ENCODE measurements around the gene PANK4. TPM values are rescaled to one million over a fixed set of nuclear protein-coding genes. Genes with fewer than 3 reads are reported as not detected.

PANK4 gene
- total RNA-seq, 1 experiment from 2014 or later: 32.2 TPM

DNA sequence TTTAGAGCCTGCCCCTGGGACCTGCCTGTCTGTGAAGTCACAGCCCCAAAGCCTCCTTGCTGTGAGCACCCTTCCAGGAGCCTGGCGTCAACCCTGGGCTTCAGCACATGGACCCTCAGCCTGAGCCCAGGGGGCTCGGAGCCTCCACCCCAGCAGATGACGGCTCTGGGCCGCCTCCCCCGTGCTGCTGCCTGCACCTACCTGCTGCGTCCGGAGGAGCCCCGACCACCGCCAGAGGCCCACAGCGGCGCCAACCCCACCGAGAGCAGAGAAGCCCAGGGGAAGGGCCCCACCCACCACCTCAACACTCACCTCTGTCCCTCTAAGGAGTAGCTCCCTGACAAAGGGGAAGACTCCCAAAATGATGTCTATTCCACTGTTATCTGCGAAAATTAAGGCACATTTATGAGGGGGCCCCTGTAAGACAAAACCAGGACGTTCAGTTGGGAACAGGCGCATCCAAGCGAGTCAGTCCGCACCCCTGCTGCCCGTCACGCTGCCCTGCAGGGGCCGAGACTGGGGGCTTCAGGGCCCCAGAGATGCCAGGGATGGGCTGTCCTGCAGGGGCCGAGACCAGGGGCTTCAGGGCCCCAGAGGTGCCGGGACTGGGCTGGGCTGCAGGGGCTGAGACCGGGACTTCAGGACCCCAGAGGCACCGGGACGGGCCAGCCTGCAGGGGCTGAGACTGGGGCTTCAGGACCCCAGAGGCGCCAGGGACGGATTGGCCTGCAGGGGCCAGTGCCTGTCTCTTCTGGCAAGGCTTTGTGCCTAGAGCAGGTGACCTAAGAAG, 15.8 kb downstream of the PANK4 start:
- H3K4me1 ChIP-seq (ENCODE audit: insufficient read depth, low read length): no peaks in the 10 kb centered on the region
- H2BK120ac ChIP-seq (ENCODE audit: low read depth, low read length, poor library complexity, severe bottlenecking): no peak overlapping the region

More for the DNA sequence above, 15.8 kb downstream of the PANK4 start:
- Mint-ChIP-seq H3K9me3 (no peaks in the 10 kb centered on the region), H3K4me1 (no peaks in the 10 kb centered on the region), H3K4me3 (no peak overlapping the region), H3K27ac (no peak overlapping the region), H3K27me3 (ENCODE audit: low read depth) (no peaks in the 10 kb centered on the region), H3K36me3 (ENCODE audit: insufficient read depth in 1 of 3, low read depth in 3 of 3) (peaks cover 12 to 45% (median 40%) of the 10 kb centered on the region in 3 experiments; a peak in 6 of 7 replicates)
- Histone ChIP-seq H3K4me2 (ENCODE audit: insufficient read depth, insufficient read length, low read length) (no peak overlapping the region), H3K18ac (ENCODE audit: insufficient read length, low read depth, low read length) (no peak overlapping the region), H2BK20ac (ENCODE audit: low read depth, low read length, poor library complexity, severe bottlenecking) (no peak overlapping the region), H3T11ph (ENCODE audit: low read length) (no peak overlapping the region), H3K9me3 (ENCODE audit: control insufficient read depth, low read depth, low read length) (no peaks in the 10 kb centered on the region), H2BK5ac (ENCODE audit: insufficient read length, low read length) (no peak overlapping the region), H2AFZ (ENCODE audit: low read length) (no peak overlapping the region), H3K27me3 (ENCODE audit: insufficient read depth, low read length) (no peaks in the 10 kb centered on the region), H3K14ac (ENCODE audit: insufficient read depth, low read length) (no peak overlapping the region), H3K23me2 (ENCODE audit: insufficient read length, low read depth, low read length, poor library complexity, severe bottlenecking) (no peaks in the 10 kb centered on the region), H3K79me1 (ENCODE audit: insufficient read depth, low read depth, low read length, poor library complexity, severe bottlenecking) (no peaks in the 10 kb centered on the region), H4K8ac (replicated peaks; ENCODE audit: insufficient read length, low read depth, low read length) (no peak overlapping the region), H3K23ac (ENCODE audit: insufficient read length, low read depth, low read length) (no peak overlapping the region), H3K56ac (ENCODE audit: insufficient read length, low read depth, low read length) (no peak overlapping the region), H3K79me2 (ENCODE audit: insufficient read depth, low read length) (no peaks in the 10 kb centered on the region), H4K91ac (ENCODE audit: insufficient read length, low read depth, low read length) (no peak overlapping the region), H4K5ac (ENCODE audit: insufficient read length, low read depth, low read length) (no peak overlapping the region), H2AK5ac (ENCODE audit: insufficient read length, low read length) (no peak overlapping the region), H2BK15ac (ENCODE audit: low read depth, low read length) (no peak overlapping the region), H3K27ac (ENCODE audit: insufficient read length, low read depth, low read length) (no peak overlapping the region), H3K4ac (ENCODE audit: low read depth, low read length) (no peak overlapping the region), H4K20me1 (ENCODE audit: control insufficient read depth, insufficient read depth, insufficient read length) (no peaks in the 10 kb centered on the region), H3K9ac (ENCODE audit: extremely low read depth, insufficient read length, low read length) (no peak overlapping the region), H2BK12ac (ENCODE audit: insufficient read length, low read depth, low read length) (no peak overlapping the region)
- no peak for DNase-seq
- WGBS (ENCODE audit: extremely low coverage, insufficient read length, low lambda C conversion rate): no CpG with 5 or more reads among the region's 27 CpGs
- no peak for TF ChIP-seq CTCF (conservative IDR thresholded peaks at IDR 0.05)
